Mesenchymal stem cell (in vitro differentiated cells and primary cell): Measurements from ENCODE around the gene WDR72.

Experiments used
- DNase-seq: peaks from one replicate; pipeline ENCODE4 v3.0.0-alpha.2; 2013
- H2AFZ ChIP-seq: one replicate; pipeline ENCODE4 v1.6.1; 2013; ENCODE audit warnings: low read depth, mild to moderate bottlenecking, control low read depth, inconsistent platforms, low read length, moderate library complexity
- H2AK5ac ChIP-seq: 2 replicates; pipeline ENCODE4 v1.6.1; 2013; ENCODE audit warnings: low read length, moderate library complexity, mild to moderate bottlenecking, inconsistent platforms; ENCODE audit not compliant: severe bottlenecking
- H2BK120ac ChIP-seq: one replicate; pipeline ENCODE4 v1.6.1; 2013; ENCODE audit warnings: low read depth, mild to moderate bottlenecking, inconsistent platforms, low read length, moderate library complexity
- H2BK12ac ChIP-seq, 2 experiments: one replicate each; pipeline ENCODE4 v1.6.1; 2013; ENCODE audit warnings: inconsistent platforms in 2 of 2, low read length in 2 of 2, mild to moderate bottlenecking in 2 of 2, moderate library complexity in 2 of 2, control low read depth in 1 of 2
- H2BK15ac ChIP-seq: one replicate; pipeline ENCODE4 v1.6.1; 2013; ENCODE audit warnings: mild to moderate bottlenecking, low read depth, inconsistent platforms; ENCODE audit not compliant: poor library complexity, severe bottlenecking
- H2BK5ac ChIP-seq: 2 replicates; pipeline ENCODE4 v1.6.1; 2013; ENCODE audit warnings: low read depth, mild to moderate bottlenecking, low read length, control low read depth, inconsistent platforms; ENCODE audit not compliant: poor library complexity, severe bottlenecking
- H3K14ac ChIP-seq, 2 experiments: one replicate each; pipeline ENCODE4 v1.6.1; 2013; ENCODE audit warnings: inconsistent platforms in 2 of 2, low read length in 2 of 2, control low read depth in 1 of 2, mild to moderate bottlenecking in 1 of 2, moderate library complexity in 1 of 2
- H3K18ac ChIP-seq, 2 experiments: one replicate each; pipeline ENCODE4 v1.6.1; 2013; ENCODE audit warnings: inconsistent platforms in 2 of 2, low read length in 2 of 2, control low read depth in 1 of 2, low read depth in 1 of 2, mild to moderate bottlenecking in 1 of 2
- H3K23ac ChIP-seq, 2 experiments: one replicate each; pipeline ENCODE4 v1.6.1; 2013; ENCODE audit warnings: inconsistent platforms in 2 of 2, low read length in 2 of 2, mild to moderate bottlenecking in 2 of 2, moderate library complexity in 2 of 2, control low read depth in 1 of 2
- H3K27ac ChIP-seq: 2 replicates; pipeline ENCODE4 v1.5.1; 2013; ENCODE audit warnings: mild to moderate bottlenecking, moderate library complexity, low read length, control low read depth, inconsistent platforms; ENCODE audit not compliant: poor library complexity, severe bottlenecking
- H3K27me3 ChIP-seq, 2 experiments: 2 replicates each; pipeline versions ENCODE4 v1.6.1 to v1.7.0; 2013; ENCODE audit warnings: low read length in 2 of 2, mild to moderate bottlenecking in 2 of 2, moderate library complexity in 2 of 2, control low read depth in 1 of 2, inconsistent platforms in 1 of 2; ENCODE audit not compliant: control insufficient read depth in 1 of 2, insufficient read depth in 1 of 2
- H3K36me3 ChIP-seq, 2 experiments: 2 replicates each; pipeline versions ENCODE4 v1.6.1 to v1.7.0; 2013; ENCODE audit warnings: low read length in 2 of 2, control low read depth in 1 of 2, inconsistent platforms in 1 of 2, low read depth in 1 of 2, mild to moderate bottlenecking in 1 of 2; ENCODE audit not compliant: insufficient read depth in 2 of 2, control insufficient read depth in 1 of 2
- H3K4ac ChIP-seq, 2 experiments: one replicate each; pipeline ENCODE4 v1.6.1; 2013; ENCODE audit warnings: inconsistent platforms in 2 of 2, low read length in 2 of 2, mild to moderate bottlenecking in 2 of 2, moderate library complexity in 2 of 2, control low read depth in 1 of 2, low read depth in 1 of 2
- H3K4me1 ChIP-seq: 2 replicates; pipeline ENCODE4 v1.6.1; 2013; ENCODE audit warnings: low read depth, low read length, control low read depth; ENCODE audit not compliant: control insufficient read depth, insufficient read depth
- H3K4me2 ChIP-seq: 2 replicates; pipeline ENCODE4 v1.6.1; 2013; ENCODE audit warnings: low read length, mild to moderate bottlenecking, inconsistent platforms; ENCODE audit not compliant: poor library complexity, severe bottlenecking
- H3K4me3 ChIP-seq, 2 experiments: 2 replicates each; pipeline versions ENCODE4 v1.5.1 to v1.7.0; 2013; ENCODE audit warnings: low read length in 2 of 2, mild to moderate bottlenecking in 2 of 2, control low read depth in 1 of 2, low read depth in 1 of 2; ENCODE audit not compliant: insufficient read depth in 1 of 2
- H3K79me1 ChIP-seq: replicated peaks from 2 replicates; pipeline ENCODE4 v1.6.1; 2013; ENCODE audit warnings: mild to moderate bottlenecking, control low read depth, low read length, inconsistent platforms; ENCODE audit not compliant: poor library complexity, severe bottlenecking
- H3K9ac ChIP-seq: 2 replicates; pipeline ENCODE4 v1.7.0; 2013; ENCODE audit warnings: mild to moderate bottlenecking, low read length, moderate library complexity
- H3K9me3 ChIP-seq: 2 replicates; pipeline ENCODE4 v1.7.0; 2013; ENCODE audit warnings: mild to moderate bottlenecking, low read length; ENCODE audit not compliant: control insufficient read depth
- H4K8ac ChIP-seq: one replicate; pipeline ENCODE4 v1.6.1; 2013; ENCODE audit warnings: inconsistent platforms, mild to moderate bottlenecking, low read length, moderate library complexity
- H4K91ac ChIP-seq: one replicate; pipeline ENCODE4 v1.6.1; 2013; ENCODE audit warnings: mild to moderate bottlenecking, low read length, inconsistent platforms
- WGBS: methylation state at CpG from one replicate; pipeline ENCODE4 v1.1.7; 2013; ENCODE audit warnings: mixed read lengths; 5-methylcytosine and 5-hydroxymethylcytosine counted together

Gene WDR72

DNA sequence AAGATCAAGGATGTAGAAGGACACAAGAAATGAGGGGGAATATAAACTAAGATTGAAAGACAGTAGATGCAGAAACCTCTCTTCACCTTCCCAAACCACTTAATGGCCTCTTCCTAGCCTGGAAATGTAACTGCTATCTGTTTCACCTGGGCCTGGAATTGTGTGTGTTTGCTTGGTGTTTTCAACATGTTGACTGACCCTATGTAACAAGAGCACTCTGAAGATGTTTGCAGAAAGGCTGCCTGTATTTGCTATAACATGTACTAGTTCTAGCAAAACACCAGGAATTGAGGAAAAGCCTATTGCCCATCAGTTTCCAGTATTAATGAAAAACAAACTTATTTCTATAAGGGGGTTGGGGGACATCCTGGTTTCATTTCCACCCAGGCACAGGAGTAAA is 248.3 kb downstream of the WDR72 start:
- no peak overlapping the region for H3K14ac ChIP-seq
- no peak overlapping the region for H3K27ac ChIP-seq
- H3K18ac ChIP-seq: no peak overlapping the region
- no peak overlapping the region for H2AFZ ChIP-seq
- H3K4me1 ChIP-seq: no peaks in the 10 kb centered on the region
- H3K4me3 ChIP-seq: no peak overlapping the region
- no peak overlapping the region for H3K4ac ChIP-seq
- H2BK120ac ChIP-seq: no peak overlapping the region
- no peak overlapping the region for H4K8ac ChIP-seq
- no peak overlapping the region for H3K9ac ChIP-seq
- no peaks in the 10 kb centered on the region for H3K36me3 ChIP-seq
- no peaks in the 10 kb centered on the region for H3K27me3 ChIP-seq
- no peaks in the 10 kb centered on the region for H3K79me1 ChIP-seq
- H4K91ac ChIP-seq: no peak overlapping the region
- no peak overlapping the region for H2BK15ac ChIP-seq
- no peaks in the 10 kb centered on the region for H3K9me3 ChIP-seq
- H2AK5ac ChIP-seq: no peak overlapping the region
- H3K4me2 ChIP-seq: no peak overlapping the region
- no peak overlapping the region for H2BK5ac ChIP-seq
- DNase-seq: no peak
- H3K23ac ChIP-seq: no peak overlapping the region
- no peak overlapping the region for H2BK12ac ChIP-seq

DNA sequence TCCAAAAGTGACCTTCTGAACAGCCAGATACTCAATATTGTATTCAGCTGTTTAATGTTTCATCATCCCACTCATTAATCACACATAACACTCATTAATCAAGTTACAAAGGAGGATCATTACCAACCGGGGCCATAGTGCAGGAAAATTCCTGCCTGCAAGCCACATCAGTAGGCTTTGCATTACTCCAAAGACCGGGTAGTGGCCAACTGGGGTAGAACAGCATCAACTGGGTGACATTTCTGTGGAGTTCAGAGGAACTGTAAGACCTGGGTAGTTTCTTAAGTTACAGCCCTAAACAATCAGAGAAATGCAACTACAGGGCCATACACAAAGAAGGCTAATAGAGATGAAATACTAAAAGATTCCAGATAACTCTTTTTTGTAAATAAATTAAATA is 253.1 kb downstream of the WDR72 start:
- Histone ChIP-seq H3K4me3 (no peak overlapping the region), H3K23ac (no peak overlapping the region), H4K91ac (no peak overlapping the region), H3K9me3 (no peaks in the 10 kb centered on the region), H2AFZ (no peak overlapping the region), H2BK12ac (no peak overlapping the region), H3K79me1 (no peaks in the 10 kb centered on the region), H2BK5ac (no peak overlapping the region), H3K9ac (no peak overlapping the region), H3K18ac (no peak overlapping the region), H3K4me2 (no peak overlapping the region), H2BK15ac (no peak overlapping the region), H3K4me1 (no peaks in the 10 kb centered on the region), H2AK5ac (no peak overlapping the region), H3K14ac (no peak overlapping the region), H3K4ac (no peak overlapping the region), H3K36me3 (no peaks in the 10 kb centered on the region), H4K8ac (no peak overlapping the region), H3K27ac (no peak overlapping the region), H2BK120ac (no peak overlapping the region), H3K27me3 (no peaks in the 10 kb centered on the region)
- 76% methylated on average over 2 of the region's 2 CpGs for WGBS
- no peak for DNase-seq

DNA sequence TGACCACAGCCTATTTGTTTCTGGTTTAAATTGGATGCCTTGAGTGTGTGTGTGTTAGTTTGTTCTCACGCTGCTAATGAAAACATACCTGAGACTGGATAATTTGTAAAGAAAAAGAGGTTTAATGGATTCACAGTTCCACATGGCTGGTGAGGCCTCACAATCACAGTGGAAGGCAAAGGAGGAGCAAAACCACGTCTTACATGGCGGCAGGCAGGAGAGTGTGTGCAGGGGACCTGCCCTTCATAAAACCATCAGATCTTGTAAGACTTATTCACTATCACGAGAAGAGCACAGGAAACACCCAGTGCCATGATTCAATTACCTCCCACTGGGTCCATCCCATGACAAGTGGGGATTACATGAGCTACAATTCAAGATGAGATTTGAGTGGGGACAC is 260.5 kb downstream of the WDR72 start:
- no peaks in the 10 kb centered on the region for H3K4me1 ChIP-seq
- H2BK5ac ChIP-seq: no peak overlapping the region
- H4K8ac ChIP-seq: no peak overlapping the region
- no peak overlapping the region for H2BK15ac ChIP-seq
- H3K4me3 ChIP-seq: no peak overlapping the region
- H2AFZ ChIP-seq: no peak overlapping the region
- H3K27me3 ChIP-seq: no peaks in the 10 kb centered on the region
- H3K36me3 ChIP-seq: no peaks in the 10 kb centered on the region
- H3K18ac ChIP-seq: no peak overlapping the region
- H3K14ac ChIP-seq: no peak overlapping the region
- H2BK12ac ChIP-seq: no peak overlapping the region
- no peak for DNase-seq
- H3K4me2 ChIP-seq: no peak overlapping the region
- no peak overlapping the region for H2BK120ac ChIP-seq
- WGBS: 76% methylated on average over 3 of the region's 4 CpGs
- no peak overlapping the region for H3K4ac ChIP-seq
- H2AK5ac ChIP-seq: no peak overlapping the region
- peaks cover 5% of the 10 kb centered on the region for H3K9me3 ChIP-seq
- H3K9ac ChIP-seq: no peak overlapping the region
- H3K27ac ChIP-seq: no peak overlapping the region
- no peak overlapping the region for H3K23ac ChIP-seq
- H3K79me1 ChIP-seq: no peaks in the 10 kb centered on the region
- no peak overlapping the region for H4K91ac ChIP-seq

DNA sequence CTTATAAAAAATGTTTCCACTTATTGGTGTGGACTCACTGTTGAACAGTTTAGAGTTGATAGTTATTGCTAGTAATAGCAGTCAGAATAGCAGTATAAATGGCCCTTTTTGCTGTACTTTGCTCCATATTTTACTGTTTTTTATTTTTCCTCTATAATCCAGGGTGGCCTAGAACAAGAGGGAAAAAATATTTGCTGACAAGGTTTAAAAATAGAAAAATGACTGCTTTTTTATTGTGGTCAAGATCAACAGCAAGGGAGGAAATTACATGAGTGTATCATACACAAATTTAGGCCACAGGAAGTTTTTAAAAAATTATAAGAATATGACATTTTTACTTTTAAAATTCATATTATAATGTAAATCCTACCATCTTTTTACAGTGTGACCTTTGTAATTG is 269.1 kb downstream of the WDR72 start:
- Histone ChIP-seq H3K9me3 (no peaks in the 10 kb centered on the region), H3K79me1 (no peaks in the 10 kb centered on the region), H2BK15ac (no peak overlapping the region), H3K4me3 (no peak overlapping the region), H3K4ac (no peak overlapping the region), H2AK5ac (no peak overlapping the region), H3K18ac (no peak overlapping the region), H3K14ac (no peak overlapping the region), H2AFZ (no peak overlapping the region), H3K36me3 (no peaks in the 10 kb centered on the region), H2BK12ac (no peak overlapping the region), H3K9ac (no peak overlapping the region), H3K4me2 (no peak overlapping the region), H2BK120ac (no peak overlapping the region), H3K23ac (no peak overlapping the region), H3K27ac (no peak overlapping the region), H4K91ac (no peak overlapping the region), H3K4me1 (no peaks in the 10 kb centered on the region), H4K8ac (no peak overlapping the region), H3K27me3 (no peaks in the 10 kb centered on the region), H2BK5ac (no peak overlapping the region)
- no peak for DNase-seq
